HepG2 (cell line): ENCODE measurements around the gene STRN3. TPM values are rescaled to one million over a fixed set of nuclear protein-coding genes. Genes with fewer than 3 reads are reported as not detected.
"Not testable (repeated sequence)": the region's sequence is repeated elsewhere in the genome, so short reads cannot be mapped to it uniquely, and the experiment has no call there.

Source experiments
- ATAC-seq: fragments of 200-7000 bp; cut with Tn5 transposase; 3 replicates; pipeline ENCODE4 v1.9.1; 2020; ENCODE audit warnings: mild to moderate bottlenecking, moderate library complexity
- BruUV-seq: library from RNA; stranded (reverse); fragments of 400-500 nt; replicated peaks from 2 replicates; lab custom pipeline; 2021; lab: Mats Ljungman, UMichigan
- CTCF ChIA-PET: fragments of 300-600 bp; formaldehyde crosslinking; extraction: SDS; loops from one replicate; lab custom pipeline; 2021; ENCODE audit warnings: low total read pairs, inconsistent platforms, low intra/inter-chr PET ratio; lab: Yijun Ruan, JAX
- POLR2A ChIA-PET: fragments of 350-600 bp; sonication (Branson Sonifier 250); formaldehyde crosslinking; loops from one replicate; lab custom pipeline; 2020; ENCODE audit warnings: antibody characterized with exemption, inconsistent platforms; lab: Yijun Ruan, JAX
- DNase-seq: peaks from one replicate; pipeline ENCODE4 v3.0.0-alpha.2; 2015; ENCODE audit warnings: low spot score
- FAIRE-seq: peaks from 3 replicates; lab custom pipeline; 2011; peaks lifted over from hg19 to GRCh38; lab: Jason Lieb, UNC
- H2AFZ ChIP-seq: one replicate; pipeline ENCODE4 v1.6.1; 2011; ENCODE audit warnings: low read length, inconsistent platforms
- H3K27ac ChIP-seq: fragments of 300-600 bp; 3 replicates; pipeline ENCODE4 v1.8.0; 2011; ENCODE audit warnings: mixed run types, mild to moderate bottlenecking, mixed read lengths, low read length, inconsistent platforms; ENCODE audit not compliant: insufficient read depth; ENCODE audit errors: extremely low read length
- H3K27me3 ChIP-seq, 2 experiments: fragments of 200-600 bp in 1 of 2; 2 replicates in 1 of 2; 3 replicates in 1 of 2; pipeline versions ENCODE4 v1.6.0 to v1.8.0; 2011; ENCODE audit warnings: low read length in 2 of 2, mild to moderate bottlenecking in 2 of 2, moderate library complexity in 2 of 2, inconsistent platforms in 1 of 2; ENCODE audit not compliant: insufficient read depth in 2 of 2, control insufficient read depth in 1 of 2
- H3K36me3 ChIP-seq, 2 experiments: fragments of 200-600 bp in 1 of 2; replicated peaks in 1 of 2; 2 replicates in 1 of 2; 3 replicates in 1 of 2; pipeline versions ENCODE4 v1.5.1 to v1.8.0; 2011; ENCODE audit warnings: low read length in 2 of 2, inconsistent platforms in 1 of 2; ENCODE audit not compliant: insufficient read depth in 2 of 2, control insufficient read depth in 1 of 2
- H3K4me1 ChIP-seq: 2 replicates; pipeline ENCODE4 v1.5.1; 2012; ENCODE audit warnings: low read length, inconsistent platforms; ENCODE audit not compliant: insufficient read depth
- H3K4me2 ChIP-seq: 2 replicates; pipeline ENCODE4 v1.6.0; 2011; ENCODE audit warnings: low read depth, low read length, inconsistent platforms
- H3K4me3 ChIP-seq, 3 experiments: fragments of 200-600 bp in 1 of 3; sonication (generic), shearing (Covaris generic) in 1 of 3; replicated peaks in 1 of 3; 2 replicates each; pipeline ENCODE4 v1.5.1; 2011 to 2016; ENCODE audit warnings: low read length in 3 of 3, inconsistent platforms in 2 of 3, low read depth in 2 of 3, mild to moderate bottlenecking in 2 of 3, control low read depth in 1 of 3, mixed read lengths in 1 of 3; ENCODE audit not compliant: insufficient read depth in 1 of 3
- H3K79me2 ChIP-seq: one replicate; pipeline ENCODE4 v1.6.1; 2011; ENCODE audit warnings: low read length, inconsistent platforms; ENCODE audit not compliant: insufficient read depth
- H3K9ac ChIP-seq: 2 replicates; pipeline ENCODE4 v1.6.0; 2011; ENCODE audit warnings: mild to moderate bottlenecking, low read depth, low read length, inconsistent platforms; ENCODE audit not compliant: insufficient read depth
- H3K9me3 ChIP-seq: 2 replicates; pipeline ENCODE4 v1.5.1; 2012; ENCODE audit warnings: mild to moderate bottlenecking, low read length
- H4K20me1 ChIP-seq: 2 replicates; pipeline ENCODE4 v1.6.0; 2011; ENCODE audit warnings: inconsistent platforms, mild to moderate bottlenecking, low read length, moderate library complexity; ENCODE audit not compliant: insufficient read depth
- BCL6 ChIP-seq: IDR thresholded peaks from 2 replicates; pipeline ENCODE4 v1.6.1; 2016; ENCODE audit warnings: missing genetic modification reagents, missing compliant biosample characterization
- CBX5 ChIP-seq: sonication (generic); formaldehyde crosslinking; IDR thresholded peaks from 2 replicates; pipeline ENCODE4 v1.4.0; 2020; ENCODE audit warnings: missing genetic modification reagents, borderline replicate concordance
- EP300 ChIP-seq, 3 experiments: sonication (generic) in 1 of 3; formaldehyde crosslinking in 1 of 3; IDR thresholded peaks; 2 replicates each; pipeline versions ENCODE4 v1.5.1 to v1.6.1; 2011 to 2020; ENCODE audit warnings: low read depth in 2 of 3, low read length in 2 of 3, borderline replicate concordance in 1 of 3, improper control_type of control experiment in 1 of 3, mild to moderate bottlenecking in 1 of 3, missing genetic modification reagents in 1 of 3, moderate library complexity in 1 of 3
- FOXC1 ChIP-seq: sonication (generic); formaldehyde crosslinking; IDR thresholded peaks from 2 replicates; pipeline ENCODE4 v1.8.0; 2022; ENCODE audit warnings: mild to moderate bottlenecking, missing genetic modification reagents, borderline replicate concordance
- KDM2A ChIP-seq: sonication (generic); formaldehyde crosslinking; IDR thresholded peaks from 2 replicates; pipeline ENCODE4 v1.4.0; 2020; ENCODE audit warnings: low read depth, missing genetic modification reagents, borderline replicate concordance
- LCORL ChIP-seq, 2 experiments: fragments of 450-650 bp in 1 of 2; sonication (generic) in 1 of 2; formaldehyde crosslinking in 1 of 2; IDR thresholded peaks; 2 replicates each; pipeline versions ENCODE4 v1.5.0 to v1.6.1; 2017 to 2020; ENCODE audit warnings: antibody characterized with exemption in 1 of 2, missing genetic modification reagents in 1 of 2
- MAX ChIP-seq: IDR thresholded peaks from 2 replicates; pipeline ENCODE4 v1.6.1; 2012; ENCODE audit warnings: inconsistent platforms
- MEF2D ChIP-seq: sonication (generic); formaldehyde crosslinking; IDR thresholded peaks from 2 replicates; pipeline ENCODE4 v1.5.1; 2020; ENCODE audit warnings: mild to moderate bottlenecking, missing genetic modification reagents
- MTA3 ChIP-seq: sonication (generic); formaldehyde crosslinking; IDR thresholded peaks from 2 replicates; pipeline ENCODE4 v1.4.0; 2020; ENCODE audit warnings: missing genetic modification reagents
- NFIB ChIP-seq: sonication (generic); formaldehyde crosslinking; IDR thresholded peaks from 2 replicates; pipeline ENCODE4 v1.9.0; 2021; ENCODE audit warnings: missing genetic modification reagents, mild to moderate bottlenecking, borderline replicate concordance
- NR2C2 ChIP-seq: sonication (generic); formaldehyde crosslinking; IDR thresholded peaks from 2 replicates; pipeline ENCODE4 v1.4.0; 2020; ENCODE audit warnings: missing genetic modification reagents, mild to moderate bottlenecking, moderate library complexity, borderline replicate concordance
- NR2F6 ChIP-seq, 2 experiments: IDR thresholded peaks; 2 replicates each; pipeline ENCODE4 v1.6.1; 2016; ENCODE audit warnings: antibody characterized with exemption in 1 of 2, mild to moderate bottlenecking in 1 of 2
- PITX1 ChIP-seq: sonication (generic); formaldehyde crosslinking; IDR thresholded peaks from 2 replicates; pipeline ENCODE4 v1.5.1; 2020; ENCODE audit warnings: mild to moderate bottlenecking, missing genetic modification reagents
- RCOR2 ChIP-seq: IDR thresholded peaks from 2 replicates; pipeline ENCODE4 v1.6.1; 2016; ENCODE audit warnings: missing biosample characterization, missing genetic modification reagents
- STAT6 ChIP-seq: sonication (generic); formaldehyde crosslinking; IDR thresholded peaks from 2 replicates; pipeline ENCODE4 v1.4.0; 2020; ENCODE audit warnings: missing genetic modification reagents, mild to moderate bottlenecking, borderline replicate concordance
- TEAD3 ChIP-seq: optimal IDR thresholded peaks from 2 replicates; pipeline ENCODE3; 2016; ENCODE audit warnings: borderline replicate concordance
- THAP11 ChIP-seq: IDR thresholded peaks from 2 replicates; pipeline ENCODE4 v1.6.1; 2016; ENCODE audit warnings: missing biosample characterization, missing genetic modification reagents
- ZNF567 ChIP-seq: sonication (generic); formaldehyde crosslinking; IDR thresholded peaks from 2 replicates; pipeline ENCODE4 v1.8.1; 2023; ENCODE audit warnings: mild to moderate bottlenecking, missing genetic modification reagents, borderline replicate concordance
- ZNF614 ChIP-seq: IDR thresholded peaks from 2 replicates; pipeline ENCODE4 v1.6.1; 2018; ENCODE audit warnings: missing biosample characterization, missing genetic modification reagents, inconsistent platforms, borderline replicate concordance
- ZNF879 ChIP-seq: sonication (generic); formaldehyde crosslinking; IDR thresholded peaks from 2 replicates; pipeline ENCODE4 v1.8.1; 2023; ENCODE audit warnings: missing genetic modification reagents
- WGBS: methylation state at CpG from one replicate; pipeline ENCODE4 v1.1.6; 2017; ENCODE audit warnings: low lambda C conversion rate; 5-methylcytosine and 5-hydroxymethylcytosine counted together
- in situ Hi-C: cut with HindIII; loops from 2 replicates; pipeline ENCODE4 v1.10.0; 2017; ENCODE audit warnings: low pct_unique_long_range_greater_than_20kb; ENCODE audit not compliant: extremely low pct_ligation_motif_present
- intact Hi-C: fragments of 100-400 bp; cut with micrococcal nuclease; formaldehyde crosslinking; loops from one replicate; pipeline ENCODE4 v1.10.0; 2022; ENCODE audit not compliant: unreplicated experiment
- polyA plus RNA-seq, 8 experiments: library from polyadenylated mRNA; depleted of rRNA in 3 of 8; stranded (reverse) in 7 of 8; unstranded in 1 of 8; fragments of >200 nt; fragmentation: Illumina TruSeq in 4 of 8; extraction: Trizol in 4 of 8; gene quantifications; 2 replicates each; pipeline versions ENCODE4 v1.2.1 to v1.2.3, GENCODE V29; 2011 to 2016; ENCODE audit warnings: low read depth in 4 of 8, missing spikeins in 1 of 8, mixed read lengths in 1 of 8; ENCODE audit not compliant: insufficient read depth in 1 of 8
- total RNA-seq, 5 experiments: library from RNA; depleted of rRNA; stranded (reverse); fragments of >200 nt; fragmentation: Illumina TruSeq; extraction: Trizol; gene quantifications; 2 replicates each; pipeline ENCODE4 v1.2.3, GENCODE V29; 2016; ENCODE audit warnings: low read depth in 1 of 5

The STRN3 gene
- total and polyA plus RNA-seq, 2 of the 13 experiments (the other 11 are each of a cell fraction or from before 2014, with no cell fraction given) = 49.4 to 123 TPM

DNA sequence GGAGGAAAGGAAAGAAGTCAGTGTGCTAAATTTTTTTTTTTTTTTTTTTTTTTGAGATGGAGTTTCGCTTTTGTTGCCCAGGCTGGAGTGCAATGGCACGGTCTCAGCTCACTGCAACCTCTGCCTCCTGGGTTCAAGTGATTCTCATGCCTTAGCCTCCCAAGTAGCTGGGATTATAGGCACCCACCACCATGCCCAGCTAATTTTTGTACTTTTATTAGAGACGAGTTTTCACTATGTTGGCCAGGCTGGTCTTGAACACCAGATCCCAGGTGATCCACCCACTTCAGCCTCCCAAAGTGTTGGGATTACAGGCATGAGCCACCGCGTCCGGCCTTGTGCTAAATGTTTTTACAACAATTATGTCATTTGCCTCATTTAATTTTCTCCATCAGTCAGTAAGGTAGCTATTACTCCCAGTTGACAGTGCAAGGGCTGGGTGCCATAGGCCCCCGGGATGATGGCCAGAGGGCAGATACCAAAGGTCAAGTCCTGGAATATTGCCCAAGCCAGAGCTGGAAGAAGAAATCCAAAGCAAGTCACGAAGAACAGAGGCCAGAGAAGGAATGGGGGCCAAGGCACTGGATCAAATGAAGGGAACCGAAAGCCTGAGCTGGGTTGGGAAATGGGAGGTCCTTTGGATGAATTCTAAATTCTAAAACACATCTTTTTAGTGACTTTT is 26.9 kb upstream of the STRN3 start:
- DNase-seq (peak; percentile 62), ATAC-seq (peak; percentile 77)
- H3K79me2 ChIP-seq; FAIRE-seq; H2AFZ ChIP-seq; in situ Hi-C loops; H4K20me1 ChIP-seq; H3K36me3 ChIP-seq; H3K9me3 ChIP-seq; BruUV-seq; H3K4me3 ChIP-seq; H3K4me2 ChIP-seq; H3K9ac ChIP-seq; H3K27me3 ChIP-seq; CTCF ChIA-PET; TF ChIP-seq LCORL (IDR thresholded peaks at IDR 0.05): not testable (repeated sequence)
- Histone ChIP-seq H3K4me1 (peaks cover 28% of the 10 kb centered on the region), H3K27ac (peak overlapping the region; percentile 7)
- POLR2A ChIA-PET = interaction anchor here (0.7 to 1.4 kb wide), 6 partner anchors 14 to 367 kb away, joined by 3 to 15 read pairs (median 4); partner anchors contain the start of genes AP4S1, HEATR5A and STRN3
- WGBS = 76% methylated on average over 9 of the region's 9 CpGs
- intact Hi-C loops = loop anchor here (2.0 kb wide), 1 partner anchor 26 kb away; the partner anchor contains the start of gene STRN3
- TF ChIP-seq MEF2D (CRISPR knock-in tag) = peak; percentile 58; the same call in 1 of the 2 replicates
- peak; percentile 43; the same call in 1 of the 2 replicates for TF ChIP-seq PITX1 (CRISPR knock-in tag)
- 0 out of 2 replicates have a peak, but pooled peaks have one; percentile 31 for TF ChIP-seq MTA3 (CRISPR knock-in tag)
- peak; percentile 77 for TF ChIP-seq NR2C2
- 0 out of 2 replicates have a peak, but pooled peaks have one; percentile 24 for TF ChIP-seq LCORL (CRISPR knock-in tag; IDR thresholded peaks at IDR 0.05)
- TF ChIP-seq THAP11 (CRISPR knock-in tag) = peak; percentile 25; the same call in 1 of the 2 replicates
- peak; percentile 71 for TF ChIP-seq TEAD3 (CRISPR knock-in tag)
- peak; percentile 66; the same call in 1 of the 2 replicates for TF ChIP-seq RCOR2 (CRISPR knock-in tag)
- TF ChIP-seq EP300 (IDR thresholded peaks at IDR 0.05; ENCODE audit: low read depth in 2 of 2, low read length in 2 of 2) = peak in 1 of 2 experiments; percentile 65; a peak in 1 of 4 replicates
- 0 out of 2 replicates have a peak, but pooled peaks have one; percentile 22 for TF ChIP-seq EP300 (CRISPR knock-in tag; IDR thresholded peaks at IDR 0.05; ENCODE audit: borderline replicate concordance)
- peak; percentile 65; the same call in 1 of the 2 replicates for TF ChIP-seq FOXC1 (CRISPR knock-in tag)
- TF ChIP-seq ZNF567 (CRISPR knock-in tag) = 0 out of 2 replicates have a peak, but pooled peaks have one; percentile 23
- TF ChIP-seq ZNF614 = 0 out of 2 replicates have a peak, but pooled peaks have one; percentile 31
- peak; percentile 89; the same call in 1 of the 2 replicates for TF ChIP-seq ZNF879 (CRISPR knock-in tag)
- 0 out of 2 replicates have a peak, but pooled peaks have one; percentile 21 for TF ChIP-seq CBX5 (CRISPR knock-in tag)
- peak; percentile 83; the same call in 1 of the 2 replicates for TF ChIP-seq NR2F6 (IDR thresholded peaks at IDR 0.05)
- TF ChIP-seq NR2F6 (CRISPR knock-in tag; IDR thresholded peaks at IDR 0.05) = peak; percentile 83
- 0 out of 2 replicates have a peak, but pooled peaks have one; percentile 80 for TF ChIP-seq STAT6
- TF ChIP-seq KDM2A = peak; percentile 67; the same call in 1 of the 2 replicates
- TF ChIP-seq BCL6 = 0 out of 2 replicates have a peak, but pooled peaks have one; percentile 15
- TF ChIP-seq MAX = 0 out of 2 replicates have a peak, but pooled peaks have one; percentile 17
- 0 out of 2 replicates have a peak, but pooled peaks have one; percentile 33 for TF ChIP-seq NFIB (CRISPR knock-in tag)
